Subcutaneous abdominal adipose tissue (tissue), 5 donors: ENCODE results near the gene SLC2A9.

Experiments used
- H3K27ac ChIP-seq: one replicate; pipeline ENCODE4 v1.7.0; 2013; ENCODE audit warnings: low read depth, mild to moderate bottlenecking, inconsistent platforms, low read length, moderate library complexity
- H3K27me3 ChIP-seq, 5 donors: one replicate each; pipeline ENCODE4 v1.7.0; 2013; ENCODE audit warnings: low read length in 5 of 5, inconsistent platforms in 1 of 5; ENCODE audit not compliant: control insufficient read depth in 5 of 5, insufficient read depth in 4 of 5
- H3K36me3 ChIP-seq, 5 donors: one replicate each; pipeline ENCODE4 v1.7.0; 2013; ENCODE audit warnings: low read length in 5 of 5; ENCODE audit not compliant: control insufficient read depth in 5 of 5, insufficient read depth in 5 of 5
- H3K4me1 ChIP-seq, 5 donors: one replicate each; pipeline ENCODE4 v1.7.0; 2013; ENCODE audit warnings: low read length in 5 of 5, mild to moderate bottlenecking in 3 of 5, moderate library complexity in 1 of 5; ENCODE audit not compliant: control insufficient read depth in 5 of 5, insufficient read depth in 5 of 5
- H3K4me3 ChIP-seq, 5 donors: one replicate each; pipeline ENCODE4 v1.7.0; 2013; ENCODE audit warnings: low read length in 5 of 5, low read depth in 1 of 5
- H3K9ac ChIP-seq, 5 donors: one replicate each; pipeline ENCODE4 v1.7.0; 2013; ENCODE audit warnings: low read length in 5 of 5, mild to moderate bottlenecking in 4 of 5, moderate library complexity in 3 of 5
- H3K9me3 ChIP-seq, 5 donors: one replicate each; pipeline ENCODE4 v1.7.0; 2013; ENCODE audit warnings: low read length in 5 of 5; ENCODE audit not compliant: control insufficient read depth in 5 of 5
- donor health status: healthy.
- donor health status: healthy.
- donor health status: healthy.
- donor health status: healthy.
- donor health status: healthy.

SLC2A9 gene

GRCh38 chr4:9925750-9926439, 95.4 kb downstream of the SLC2A9 start:
- H3K4me3 ChIP-seq = no peak overlapping the region
- peaks cover 0 to 3% (median 0%) of the 10 kb centered on the region in 5 donors for H3K36me3 ChIP-seq
- H3K27me3 ChIP-seq = peaks cover 0 to 9% (median 0%) of the 10 kb centered on the region in 5 donors
- no peak overlapping the region for H3K27ac ChIP-seq
- H3K9me3 ChIP-seq = no peaks in the 10 kb centered on the region
- no peak overlapping the region for H3K9ac ChIP-seq
- H3K4me1 ChIP-seq = peaks cover 0 to 7% (median 0%) of the 10 kb centered on the region in 5 donors

- Histone ChIP-seq H3K9me3 (no peaks in the 10 kb centered on the region), H3K27me3 (peaks cover 0 to 9% (median 0%) of the 10 kb centered on the region in 5 donors), H3K4me3 (no peak overlapping the region), H3K9ac (no peak overlapping the region), H3K27ac (no peak overlapping the region), H3K36me3 (no peaks in the 10 kb centered on the region), H3K4me1 (peaks cover 0 to 5% (median 0%) of the 10 kb centered on the region in 5 donors)
Observed at GRCh38 chr4:9924750-9925149, 96.5 kb downstream of the SLC2A9 start.

GRCh38 chr4:9923195-9923812, 98.0 kb downstream of the SLC2A9 start:
- Histone ChIP-seq H3K27me3 (peaks cover 0 to 5% (median 0%) of the 10 kb centered on the region in 5 donors), H3K4me3 (no peak overlapping the region), H3K9ac (no peak overlapping the region), H3K27ac (no peak overlapping the region), H3K4me1 (peaks cover 0 to 5% (median 0%) of the 10 kb centered on the region in 5 donors), H3K9me3 (no peaks in the 10 kb centered on the region), H3K36me3 (no peaks in the 10 kb centered on the region)

GRCh38 chr4:9921326-9921725, 100.0 kb downstream of the SLC2A9 start:
- Histone ChIP-seq H3K4me3 (no peak overlapping the region), H3K27ac (no peak overlapping the region)

GRCh38 chr4:9920029-9920428, 101.3 kb downstream of the SLC2A9 start:
- no peak overlapping the region for H3K27ac ChIP-seq

More at GRCh38 chr4:9921326-9921725, 100.0 kb downstream of the SLC2A9 start:
- peaks cover 0 to 5% (median 0%) of the 10 kb centered on the region in 5 donors for H3K27me3 ChIP-seq
- no peaks in the 10 kb centered on the region for H3K9me3 ChIP-seq
- H3K9ac ChIP-seq = no peak overlapping the region
- H3K4me1 ChIP-seq = no peaks in the 10 kb centered on the region
- peaks cover 0 to 2% (median 0%) of the 10 kb centered on the region in 5 donors for H3K36me3 ChIP-seq

GRCh38 chr4:9919047-9919446, 102.2 kb downstream of the SLC2A9 start:
- Histone ChIP-seq H3K36me3 (peaks cover 0 to 4% (median 0%) of the 10 kb centered on the region in 5 donors), H3K27me3 (peaks cover 0 to 5% (median 0%) of the 10 kb centered on the region in 5 donors), H3K4me3 (no peak overlapping the region), H3K9me3 (no peaks in the 10 kb centered on the region), H3K27ac (no peak overlapping the region), H3K9ac (no peak overlapping the region), H3K4me1 (no peaks in the 10 kb centered on the region)

More at GRCh38 chr4:9920029-9920428, 101.3 kb downstream of the SLC2A9 start:
- Histone ChIP-seq H3K27me3 (peaks cover 0 to 5% (median 0%) of the 10 kb centered on the region in 5 donors), H3K36me3 (peaks cover 0 to 2% (median 0%) of the 10 kb centered on the region in 5 donors), H3K4me1 (no peaks in the 10 kb centered on the region), H3K9me3 (no peaks in the 10 kb centered on the region), H3K9ac (no peak overlapping the region), H3K4me3 (no peak overlapping the region)

- Histone ChIP-seq H3K27ac (no peak overlapping the region), H3K4me3 (no peak overlapping the region), H3K9ac (no peak overlapping the region), H3K4me1 (no peaks in the 10 kb centered on the region), H3K9me3 (no peaks in the 10 kb centered on the region), H3K27me3 (peaks cover 0 to 3% (median 0%) of the 10 kb centered on the region in 5 donors), H3K36me3 (peaks cover 0 to 4% (median 0%) of the 10 kb centered on the region in 5 donors)
Observed at GRCh38 chr4:9918484-9918883, 102.8 kb downstream of the SLC2A9 start.

GRCh38 chr4:9916937-9917336, 104.4 kb downstream of the SLC2A9 start:
- H3K27ac ChIP-seq = no peak overlapping the region
- no peak overlapping the region for H3K4me3 ChIP-seq
- H3K9ac ChIP-seq = no peak overlapping the region
- H3K9me3 ChIP-seq = no peaks in the 10 kb centered on the region
- no peaks in the 10 kb centered on the region for H3K27me3 ChIP-seq
- peaks cover 0 to 4% (median 0%) of the 10 kb centered on the region in 5 donors for H3K36me3 ChIP-seq
- H3K4me1 ChIP-seq = no peaks in the 10 kb centered on the region

- H3K4me1 ChIP-seq = no peaks in the 10 kb centered on the region
- H3K9me3 ChIP-seq = no peaks in the 10 kb centered on the region
- H3K27me3 ChIP-seq = no peaks in the 10 kb centered on the region
- H3K4me3 ChIP-seq = no peak overlapping the region
- H3K36me3 ChIP-seq = peaks cover 0 to 4% (median 0%) of the 10 kb centered on the region in 5 donors
- no peak overlapping the region for H3K9ac ChIP-seq
- no peak overlapping the region for H3K27ac ChIP-seq
Observed at GRCh38 chr4:9916346-9916745, 105.0 kb downstream of the SLC2A9 start.

- Histone ChIP-seq H3K4me3 (no peak overlapping the region), H3K27me3 (no peaks in the 10 kb centered on the region), H3K36me3 (peaks cover 0 to 4% (median 0%) of the 10 kb centered on the region in 5 donors), H3K27ac (no peak overlapping the region), H3K4me1 (no peaks in the 10 kb centered on the region), H3K9me3 (peaks cover 0 to 6% (median under 1%) of the 10 kb centered on the region in 5 donors), H3K9ac (no peak overlapping the region)
Observed at GRCh38 chr4:9913846-9914245, 107.5 kb downstream of the SLC2A9 start.
